Natural killer cell (primary cell): ENCODE measurements around the gene PPFIA1. TPM values are rescaled to one million over a fixed set of nuclear protein-coding genes. Genes with fewer than 3 reads are reported as not detected.

Experiments used
- ATAC-seq, 3 donors: fragments of 150-1000 bp in 2 of 3; fragments of 200-7000 bp in 1 of 3; cut with Tn5 transposase; 1 replicate in 1 of 3; 2 replicates in 2 of 3; pipeline ENCODE4 v1.10.0; 2021; ENCODE audit warnings: mild to moderate bottlenecking in 2 of 3, moderate library complexity in 2 of 3
- DNase-seq, 2 donors: peaks; one replicate each; pipeline versions ENCODE4 v3.0.0 to v3.0.0-alpha.2; 2013 to 2021; ENCODE audit warnings: mixed read lengths in 1 of 2
- H3K27ac ChIP-seq: one replicate; pipeline ENCODE4 v1.5.1; 2013; ENCODE audit warnings: mild to moderate bottlenecking, low read length
- H3K27me3 ChIP-seq: one replicate; pipeline ENCODE4 v1.6.1; 2013; ENCODE audit warnings: low read length; ENCODE audit not compliant: control insufficient read depth, insufficient read depth
- H3K36me3 ChIP-seq: one replicate; pipeline ENCODE4 v1.6.1; 2013; ENCODE audit warnings: low read length; ENCODE audit not compliant: control insufficient read depth, insufficient read depth
- H3K4me1 ChIP-seq: one replicate; pipeline ENCODE4 v1.6.1; 2013; ENCODE audit warnings: low read length; ENCODE audit not compliant: control insufficient read depth, insufficient read depth
- H3K4me3 ChIP-seq: one replicate; pipeline ENCODE4 v1.5.1; 2013; ENCODE audit warnings: low read length
- H3K9me3 ChIP-seq: one replicate; pipeline ENCODE4 v1.6.1; 2013; ENCODE audit warnings: low read length; ENCODE audit not compliant: control insufficient read depth, insufficient read depth
- H3K27ac Mint-ChIP-seq, 2 donors: one replicate each; pipeline ENCODE4 v1.8.0; 2022; ENCODE audit warnings: mild to moderate bottlenecking in 2 of 2, mixed read lengths in 2 of 2, moderate library complexity in 1 of 2
- H3K27me3 Mint-ChIP-seq, 2 donors: one replicate each; pipeline ENCODE4 v1.8.0; 2022; ENCODE audit warnings: low read depth in 2 of 2, mixed read lengths in 2 of 2
- H3K36me3 Mint-ChIP-seq: one replicate; pipeline ENCODE4 v1.8.0; 2022; ENCODE audit warnings: mixed read lengths
- H3K4me1 Mint-ChIP-seq, 2 donors: one replicate each; pipeline ENCODE4 v1.8.0; 2022; ENCODE audit warnings: mixed read lengths in 2 of 2
- H3K4me3 Mint-ChIP-seq: one replicate; pipeline ENCODE4 v1.8.0; 2022; ENCODE audit warnings: mild to moderate bottlenecking, moderate library complexity, mixed read lengths
- H3K9me3 Mint-ChIP-seq, 2 donors: one replicate each; pipeline ENCODE4 v1.8.0; 2022; ENCODE audit warnings: mixed read lengths in 2 of 2
- CTCF ChIP-seq: fragments of 200-600 bp; IDR thresholded peaks from one replicate; pipeline ENCODE4 v1.8.0; 2022; ENCODE audit warnings: antibody characterized with exemption
- WGBS: methylation state at CpG from one replicate; pipeline ENCODE4 v1.1.7; 2013; ENCODE audit warnings: missing lambda C conversion rate; ENCODE audit not compliant: insufficient coverage; 5-methylcytosine and 5-hydroxymethylcytosine counted together
- intact Hi-C: fragments of 100-400 bp; cut with micrococcal nuclease; formaldehyde crosslinking; loops from one replicate; pipeline ENCODE4 v1.14.2; 2022
- total RNA-seq, 4 donors: library from RNA; stranded (reverse); fragments of 120-200 nt in 1 of 4; gene quantifications; one replicate each; pipeline versions ENCODE4 v1.2.3 to v1.2.4, GENCODE V29; 2013 to 2022

Gene PPFIA1
- total RNA-seq, 3 donors from 2014 or later (not counting 1 experiment from before 2014, with no cell fraction given), result 42.1 to 75.4 (median 51.7) TPM

- intact Hi-C loops, result no loop called here
- Mint-ChIP-seq H3K27ac (no peak overlapping the region), H3K4me1 (peaks cover 11 to 18% of the 10 kb centered on the region in 2 donors), H3K27me3 (peaks cover 68 to 72% of the 10 kb centered on the region in 2 donors), H3K9me3 (no peaks in the 10 kb centered on the region), H3K4me3 (no peak overlapping the region), H3K36me3 (no peaks in the 10 kb centered on the region)
- Histone ChIP-seq H3K36me3 (no peaks in the 10 kb centered on the region), H3K9me3 (no peaks in the 10 kb centered on the region), H3K27me3 (peaks cover 55% of the 10 kb centered on the region), H3K27ac (no peak overlapping the region), H3K4me1 (peaks cover 7% of the 10 kb centered on the region), H3K4me3 (no peak overlapping the region)
- DNase-seq, result no peak
- no peak for ATAC-seq
- TF ChIP-seq CTCF, result no peak
- WGBS, result 94% methylated on average over 13 of the region's 13 CpGs
These were observed 163.0 kb downstream of the PPFIA1 start for GRCh38 chr11:70433526-70433925.

Other genes starting within 250 kb of the PPFIA1 start
- not detected for gene ANO1, start 192.4 kb upstream of the PPFIA1 start, total RNA-seq
- 1 to 10 TPM; 7.8 to 9.2 (median 9.0) TPM for gene FADD, start 67.4 kb upstream of the PPFIA1 start, total RNA-seq
- 1 to 10 TPM in 2 of 3 donors, under 1 TPM in 1; 0.59 to 5.8 (median 1.8) TPM for gene CTTN, start 127.8 kb downstream of the PPFIA1 start, total RNA-seq